ENCODE data around the gene NKX1-2. TPM values are rescaled to one million over a fixed set of nuclear protein-coding genes. Genes with fewer than 3 reads are reported as not detected.
"Not testable (repeated sequence)": the region's sequence is repeated elsewhere in the genome, so short reads cannot be mapped to it uniquely, and the experiment has no call there.

The NKX1-2 gene
- total RNA-seq, 1 donor from 2014 or later = not detected

DNA sequence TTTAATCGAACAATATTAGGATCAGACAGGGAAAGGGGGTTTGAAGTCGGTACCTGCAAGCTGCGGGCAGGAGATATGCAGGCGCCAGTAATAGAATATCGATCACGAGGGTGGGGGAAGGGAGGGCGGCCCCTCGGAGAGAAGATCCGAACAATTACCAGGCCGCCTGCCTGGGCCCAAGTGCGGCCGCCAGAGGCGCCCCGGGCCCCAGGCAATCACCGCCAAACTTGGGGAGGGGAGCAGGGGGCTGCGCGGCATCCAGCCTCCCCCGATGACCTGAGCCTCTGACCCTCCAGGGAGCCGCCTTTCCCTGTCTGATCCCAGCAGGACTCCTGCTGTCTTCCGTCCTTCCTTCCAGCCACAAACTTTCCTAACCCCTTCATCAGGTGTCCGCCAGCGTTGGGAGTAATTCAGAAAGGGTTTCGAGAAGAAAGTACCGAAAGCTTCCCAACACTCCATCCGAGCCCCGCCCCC, 1.1 kb downstream of the NKX1-2 start:
- DNase-seq = no peak
- ChIA-PET POLR2A (interaction anchor here (2.1 kb wide), 1 partner anchor 12 kb away, joined by 8 read pairs; the partner anchor contains the start of gene LHPP), CTCF (no interaction called here)
- Mint-ChIP-seq H3K27ac (no peak overlapping the region), H3K9me3 (no peaks in the 10 kb centered on the region), H3K27me3 (peaks cover 66% of the 10 kb centered on the region), H3K4me3 (peak overlapping the region; percentile 33), H3K4me1 (peaks cover 33% of the 10 kb centered on the region), H3K36me3 (ENCODE audit: low read depth) (no peaks in the 10 kb centered on the region)
- intact Hi-C loops (cut with micrococcal nuclease) = loop anchor here (10.0 kb wide), 1 partner anchor 1304 kb away; the partner anchor contains the start of gene HMX2
- no peak for ATAC-seq (ENCODE audit: low read depth)
- TF ChIP-seq, protein P1, sequence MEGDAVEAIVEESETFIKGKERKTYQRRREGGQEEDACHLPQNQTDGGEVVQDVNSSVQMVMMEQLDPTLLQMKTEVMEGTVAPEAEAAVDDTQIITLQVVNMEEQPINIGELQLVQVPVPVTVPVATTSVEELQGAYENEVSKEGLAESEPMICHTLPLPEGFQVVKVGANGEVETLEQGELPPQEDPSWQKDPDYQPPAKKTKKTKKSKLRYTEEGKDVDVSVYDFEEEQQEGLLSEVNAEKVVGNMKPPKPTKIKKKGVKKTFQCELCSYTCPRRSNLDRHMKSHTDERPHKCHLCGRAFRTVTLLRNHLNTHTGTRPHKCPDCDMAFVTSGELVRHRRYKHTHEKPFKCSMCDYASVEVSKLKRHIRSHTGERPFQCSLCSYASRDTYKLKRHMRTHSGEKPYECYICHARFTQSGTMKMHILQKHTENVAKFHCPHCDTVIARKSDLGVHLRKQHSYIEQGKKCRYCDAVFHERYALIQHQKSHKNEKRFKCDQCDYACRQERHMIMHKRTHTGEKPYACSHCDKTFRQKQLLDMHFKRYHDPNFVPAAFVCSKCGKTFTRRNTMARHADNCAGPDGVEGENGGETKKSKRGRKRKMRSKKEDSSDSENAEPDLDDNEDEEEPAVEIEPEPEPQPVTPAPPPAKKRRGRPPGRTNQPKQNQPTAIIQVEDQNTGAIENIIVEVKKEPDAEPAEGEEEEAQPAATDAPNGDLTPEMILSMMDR (IDR thresholded peaks at IDR 0.05) = no peak

DNA sequence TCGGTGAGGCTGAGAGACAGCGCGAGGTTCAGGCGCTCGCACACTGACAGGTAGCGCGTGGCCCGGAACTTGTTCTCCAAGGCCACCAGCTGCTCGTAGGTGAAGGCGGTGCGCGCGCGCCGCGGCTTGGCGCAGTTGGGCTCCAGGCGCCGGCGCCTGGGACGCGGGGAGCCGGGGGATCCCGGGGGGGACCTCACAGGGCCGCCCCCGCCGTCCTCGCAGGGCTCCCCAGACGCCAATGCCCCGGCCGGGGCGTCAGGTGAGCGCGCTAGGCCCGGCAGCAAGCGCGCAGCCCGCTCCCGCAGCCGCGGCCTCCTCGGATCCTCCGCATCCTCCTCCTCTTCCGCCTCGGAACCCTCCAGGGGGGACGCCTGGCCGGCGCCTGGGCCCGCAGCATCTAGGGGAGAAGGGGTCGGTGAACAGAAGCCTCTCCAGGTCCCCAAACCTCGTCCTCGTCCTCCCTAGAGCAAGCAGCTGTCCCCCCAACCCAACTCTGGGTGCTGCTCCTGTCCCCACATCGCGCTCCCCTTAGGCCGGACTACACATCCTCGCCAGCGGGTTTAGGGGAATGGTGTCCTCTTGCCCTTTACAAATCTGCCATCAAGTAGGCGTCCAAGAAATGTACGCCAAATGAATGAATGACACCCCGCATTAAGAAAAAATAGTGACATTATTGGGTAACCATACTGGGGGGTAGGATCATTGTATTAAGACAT, 1.9 kb downstream of the NKX1-2 start:
- H3K4me3 Mint-ChIP-seq = peak overlapping the region; percentile 66
- H3K9me3 Mint-ChIP-seq = no peaks in the 10 kb centered on the region
- H3K36me3 Mint-ChIP-seq (ENCODE audit: low read depth) = no peaks in the 10 kb centered on the region
- intact Hi-C loops (cut with micrococcal nuclease) = loop anchor here (10.0 kb wide), 1 partner anchor 1303 kb away; the partner anchor contains the start of gene HMX2
- H3K27me3 Mint-ChIP-seq = peaks cover 63% of the 10 kb centered on the region
- no peak overlapping the region for H3K27ac Mint-ChIP-seq
- ChIA-PET POLR2A (no interaction called here), CTCF (no interaction called here)
- H3K4me1 Mint-ChIP-seq = peaks cover 33% of the 10 kb centered on the region
- ATAC-seq (ENCODE audit: low read depth) (no peak), DNase-seq (no peak)
- TF ChIP-seq, protein P1 (IDR thresholded peaks at IDR 0.05) = no peak

DNA sequence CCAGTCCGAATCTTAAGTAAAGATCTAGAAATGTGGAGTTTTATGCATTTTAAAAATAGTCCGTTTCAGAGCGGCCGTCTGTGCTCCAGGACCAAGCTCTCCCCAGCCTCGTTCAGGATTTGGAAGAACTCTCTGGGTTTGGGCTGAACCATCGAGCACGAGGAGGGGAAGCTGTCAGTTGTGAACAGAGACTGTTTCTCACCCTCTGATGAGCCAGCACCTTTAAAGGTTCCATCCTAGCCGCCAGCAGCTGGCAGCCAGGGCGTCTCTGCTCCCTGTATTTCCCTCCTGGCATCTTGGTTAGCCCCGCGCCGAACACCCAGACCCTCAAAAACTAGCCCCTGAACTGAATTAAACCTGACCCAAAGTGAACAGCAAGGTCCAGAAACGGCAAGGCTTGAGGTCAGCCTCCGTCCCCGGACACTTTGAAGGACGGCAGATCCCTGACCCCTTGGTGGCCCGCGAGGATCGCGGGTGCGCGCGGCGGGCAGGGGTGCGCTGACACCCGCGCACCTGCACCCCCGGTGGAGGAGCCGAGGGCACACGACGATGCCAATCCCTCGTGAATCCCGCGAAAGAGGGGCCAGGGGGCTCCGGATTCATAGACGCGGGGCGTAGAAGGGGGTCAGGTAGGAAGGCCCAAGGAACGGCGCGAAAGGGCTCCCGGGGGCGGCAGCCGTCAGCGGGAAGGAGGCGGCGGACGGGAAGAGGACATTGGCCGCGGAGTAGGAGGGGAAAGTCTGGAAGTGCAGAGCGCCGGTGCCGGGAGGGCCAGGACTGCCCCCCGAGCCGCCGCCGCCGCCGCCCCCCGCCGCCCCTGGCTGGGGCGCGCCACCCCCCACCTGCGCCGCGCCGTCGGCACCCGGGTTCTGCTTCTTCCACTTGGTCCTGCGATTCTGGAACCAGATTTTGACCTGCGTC, 2.7 kb downstream of the NKX1-2 start:
- ChIA-PET POLR2A (no interaction called here), CTCF (no interaction called here)
- DNase-seq (no peak), ATAC-seq (ENCODE audit: low read depth) (no peak)
- peaks cover 33% of the 10 kb centered on the region for H3K4me1 Mint-ChIP-seq
- intact Hi-C loops (cut with micrococcal nuclease) = loop anchor here (10.0 kb wide), 1 partner anchor 1302 kb away; the partner anchor contains the start of gene HMX2
- no peak overlapping the region for H3K27ac Mint-ChIP-seq
- no peaks in the 10 kb centered on the region for H3K9me3 Mint-ChIP-seq
- H3K27me3 Mint-ChIP-seq = peaks cover 60% of the 10 kb centered on the region
- H3K4me3 Mint-ChIP-seq = peak overlapping the region; percentile 48
- TF ChIP-seq, protein P1 (IDR thresholded peaks at IDR 0.05) = no peak
- H3K36me3 Mint-ChIP-seq (ENCODE audit: low read depth) = no peaks in the 10 kb centered on the region

DNA sequence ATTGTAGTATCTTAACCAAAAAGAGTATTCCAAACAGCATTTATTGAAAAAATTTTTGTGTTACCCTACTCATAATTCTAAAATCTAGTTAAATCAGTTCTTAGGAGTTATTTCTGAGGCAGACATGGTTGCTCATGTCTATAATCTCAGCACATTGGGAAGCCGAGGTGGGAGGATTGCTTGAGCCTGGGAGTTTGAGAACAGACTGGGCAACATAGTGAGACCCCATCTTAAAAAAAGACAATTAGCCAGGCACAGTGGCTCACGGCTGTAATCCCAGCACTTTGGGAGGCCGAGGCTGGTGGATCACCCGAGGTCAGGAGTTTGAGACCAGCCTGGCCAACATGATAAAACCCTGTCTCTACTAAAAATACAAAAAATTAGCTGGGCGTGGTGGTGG, 8.1 kb downstream of the NKX1-2 start:
- ATAC-seq (ENCODE audit: low read depth); H3K27ac Mint-ChIP-seq; H3K4me1 Mint-ChIP-seq; H3K4me3 Mint-ChIP-seq; POLR2A ChIA-PET; H3K9me3 Mint-ChIP-seq; DNase-seq; CTCF ChIA-PET; H3K36me3 Mint-ChIP-seq (ENCODE audit: low read depth): not testable (repeated sequence)
- intact Hi-C loops (cut with micrococcal nuclease) = loop anchor here (10.0 kb wide), 1 partner anchor 1297 kb away; the partner anchor contains the start of gene HMX2
- H3K27me3 Mint-ChIP-seq = peaks cover 34% of the 10 kb centered on the region

DNA sequence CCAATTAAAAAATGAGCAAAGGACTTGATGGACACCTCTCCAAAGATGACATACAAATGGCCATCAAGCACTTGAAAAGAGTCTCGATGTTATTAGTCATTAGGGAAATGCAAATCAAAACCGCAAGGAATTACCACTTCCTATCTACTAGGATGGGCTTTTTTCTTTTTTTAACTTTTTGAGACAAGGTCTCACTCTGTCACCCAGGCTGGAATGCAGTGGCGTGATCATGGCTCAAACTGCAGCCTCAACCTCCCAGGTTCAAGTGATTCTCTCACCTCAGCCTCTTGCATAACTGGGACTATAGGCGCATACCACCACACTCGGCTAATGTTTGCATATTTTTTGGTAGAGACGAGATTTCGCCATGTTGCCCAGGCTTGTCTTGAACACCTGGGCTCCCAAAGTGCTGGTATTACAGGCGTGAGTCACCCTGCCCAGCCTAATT, 13.6 kb downstream of the NKX1-2 start:
- intact Hi-C loops (cut with micrococcal nuclease) = no loop called here
- POLR2A ChIA-PET = interaction anchor here (0.6 kb wide), 1 partner anchor 39 kb away, joined by 4 read pairs; no protein-coding TSS in a partner anchor

DNA sequence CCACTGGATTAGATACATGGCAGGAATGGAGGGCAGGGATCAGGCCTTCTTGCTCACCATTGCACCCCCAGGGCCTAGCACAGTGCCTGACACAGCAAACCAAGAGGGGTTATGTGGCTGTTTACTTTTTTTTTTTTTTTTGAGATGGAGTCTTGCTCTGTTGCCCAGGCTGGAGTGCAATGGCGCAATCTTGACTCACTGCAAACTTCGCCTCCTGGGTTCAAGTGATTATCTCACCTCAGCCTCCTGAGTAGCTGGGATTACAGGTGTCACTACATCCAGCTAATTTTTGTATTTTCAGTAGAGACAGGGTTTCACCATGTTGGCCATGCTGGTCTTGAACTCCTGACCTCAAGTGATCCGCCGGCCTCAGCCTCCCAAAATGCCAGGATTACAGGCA, 14.2 kb downstream of the NKX1-2 start:
- ATAC-seq (ENCODE audit: low read depth); intact Hi-C loops (cut with micrococcal nuclease); H3K4me1 Mint-ChIP-seq; DNase-seq; H3K4me3 Mint-ChIP-seq; H3K27ac Mint-ChIP-seq; H3K9me3 Mint-ChIP-seq; CTCF ChIA-PET; H3K36me3 Mint-ChIP-seq (ENCODE audit: low read depth): not testable (repeated sequence)
- H3K27me3 Mint-ChIP-seq = peaks cover 19% of the 10 kb centered on the region
- POLR2A ChIA-PET = interaction anchor here (0.7 kb wide), 1 partner anchor 463 kb away, joined by 3 read pairs; no protein-coding TSS in a partner anchor

More for the DNA sequence above, 13.6 kb downstream of the NKX1-2 start:
- peaks cover 7% of the 10 kb centered on the region for H3K4me1 Mint-ChIP-seq
- CTCF ChIA-PET = no interaction called here
- H3K4me3 Mint-ChIP-seq = peak overlapping the region; percentile 32
- ATAC-seq (ENCODE audit: low read depth) = peak; percentile 60
- peaks cover 18% of the 10 kb centered on the region for H3K27me3 Mint-ChIP-seq
- no peaks in the 10 kb centered on the region for H3K36me3 Mint-ChIP-seq (ENCODE audit: low read depth)
- H3K27ac Mint-ChIP-seq = no peak overlapping the region
- no peak for DNase-seq
- no peaks in the 10 kb centered on the region for H3K9me3 Mint-ChIP-seq
- TF ChIP-seq, protein P1 (IDR thresholded peaks at IDR 0.05) = no peak

Measured in activated B cell treated with CpG ODN at 0.5 μM for 24 hours (primary cell).